ENCODE measurements around the gene FLT3. TPM values are rescaled to one million over a fixed set of nuclear protein-coding genes. Genes with fewer than 3 reads are reported as not detected.

FLT3 gene
- total and polyA plus RNA-seq, 2 donors (not counting 1 experiment from before 2014, with no cell fraction given) = 0.13 to 0.42 TPM

DNA sequence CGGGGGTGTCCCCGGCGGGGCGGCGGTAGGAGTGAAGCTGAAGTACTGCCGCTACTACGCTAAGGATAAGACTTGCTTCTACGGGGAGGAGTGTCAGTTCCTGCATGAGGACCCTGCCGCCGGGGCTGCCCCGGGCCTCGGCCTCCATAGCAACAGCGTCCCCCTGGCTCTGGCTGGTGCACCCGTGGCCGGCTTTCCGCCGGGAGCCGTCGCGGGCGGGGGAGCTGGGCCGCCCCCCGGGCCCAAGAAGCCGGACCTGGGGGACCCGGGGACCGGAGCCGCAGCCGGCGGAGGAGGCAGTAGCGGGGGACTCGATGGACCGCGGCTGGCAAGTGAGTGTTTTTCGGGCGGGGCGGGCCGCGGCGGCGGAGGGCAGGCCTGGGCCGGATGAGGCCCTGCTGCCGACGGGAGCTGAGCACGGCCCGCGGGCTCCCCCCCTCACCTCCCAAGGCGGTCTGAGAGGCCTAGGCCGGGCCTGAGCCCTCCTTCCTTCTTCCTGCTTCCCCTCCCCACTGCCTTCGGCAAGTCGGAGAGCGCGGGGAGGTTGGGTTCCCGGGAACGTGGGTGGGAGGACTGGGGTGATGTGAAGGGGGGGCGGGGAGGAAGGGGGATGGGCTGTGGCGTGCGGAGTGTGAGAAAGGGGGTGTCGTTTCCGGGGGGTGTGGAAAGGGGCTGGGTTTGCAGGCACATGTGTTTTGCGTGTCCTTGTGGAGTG, 38.5 kb upstream of the FLT3 start:
- intact Hi-C loops (cut with micrococcal nuclease) = loop anchor here (1.0 to 10.0 kb wide), 10 partner anchors 38 to 1954 kb away; partner anchors contain the start of genes FLT3, LNX2 and POMP
- H3K4me2 ChIP-seq (replicated peaks; ENCODE audit: low read depth, low read length, poor library complexity, severe bottlenecking) = peak overlapping the region; percentile 80
- H3K27ac ChIP-seq (ENCODE audit: low read length in 2 of 2) = peak overlapping the region; percentile 92 to 95
- H3K9me3 Mint-ChIP-seq (ENCODE audit: insufficient read depth) = no peaks in the 10 kb centered on the region
- no peaks in the 10 kb centered on the region for H3K27me3 ChIP-seq (replicated peaks in 1 of 4; ENCODE audit: control extremely low read depth in 1 of 4, control insufficient read depth in 3 of 4, insufficient read depth in 4 of 4, low read length in 3 of 4)
- peak overlapping the region; percentile 81 for H3K9ac ChIP-seq (ENCODE audit: low read length)
- ChIA-PET CTCF (interaction anchor here (1.0 to 2.0 kb wide), 3 partner anchors 57 to 777 kb away, joined by 4 to 5 read pairs (median 5); no protein-coding TSS in a partner anchor), POLR2A (interaction anchor here (0.6 to 1.3 kb wide), 9 partner anchors 10 to 959 kb away, joined by 3 to 8 read pairs (median 4); no protein-coding TSS in a partner anchor)
- no peaks in the 10 kb centered on the region for H3K27me3 Mint-ChIP-seq
- under 1% methylated on average over 51 of the region's 60 CpGs for WGBS (ENCODE audit: insufficient coverage)
- TF ChIP-seq, protein P1, sequence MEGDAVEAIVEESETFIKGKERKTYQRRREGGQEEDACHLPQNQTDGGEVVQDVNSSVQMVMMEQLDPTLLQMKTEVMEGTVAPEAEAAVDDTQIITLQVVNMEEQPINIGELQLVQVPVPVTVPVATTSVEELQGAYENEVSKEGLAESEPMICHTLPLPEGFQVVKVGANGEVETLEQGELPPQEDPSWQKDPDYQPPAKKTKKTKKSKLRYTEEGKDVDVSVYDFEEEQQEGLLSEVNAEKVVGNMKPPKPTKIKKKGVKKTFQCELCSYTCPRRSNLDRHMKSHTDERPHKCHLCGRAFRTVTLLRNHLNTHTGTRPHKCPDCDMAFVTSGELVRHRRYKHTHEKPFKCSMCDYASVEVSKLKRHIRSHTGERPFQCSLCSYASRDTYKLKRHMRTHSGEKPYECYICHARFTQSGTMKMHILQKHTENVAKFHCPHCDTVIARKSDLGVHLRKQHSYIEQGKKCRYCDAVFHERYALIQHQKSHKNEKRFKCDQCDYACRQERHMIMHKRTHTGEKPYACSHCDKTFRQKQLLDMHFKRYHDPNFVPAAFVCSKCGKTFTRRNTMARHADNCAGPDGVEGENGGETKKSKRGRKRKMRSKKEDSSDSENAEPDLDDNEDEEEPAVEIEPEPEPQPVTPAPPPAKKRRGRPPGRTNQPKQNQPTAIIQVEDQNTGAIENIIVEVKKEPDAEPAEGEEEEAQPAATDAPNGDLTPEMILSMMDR (IDR thresholded peaks at IDR 0.05) = no peak
- TF ChIP-seq EZH2 (IDR thresholded peaks at IDR 0.05; ENCODE audit: borderline replicate concordance, insufficient read depth, low read depth, low read length, poor library complexity, severe bottlenecking) = no peak
- peak overlapping the region; percentile 99 for H3K27ac Mint-ChIP-seq
- H3K4me3 Mint-ChIP-seq = peak overlapping the region; percentile 87
- H3K4me3 ChIP-seq (ENCODE audit: control extremely low read depth in 1 of 5, extremely low read depth in 1 of 5, insufficient read depth in 1 of 5, low read depth in 2 of 5, low read length in 4 of 5) = peak overlapping the region; percentile 13 to 97 (median 87)
- H4K20me1 ChIP-seq (ENCODE audit: control insufficient read depth, insufficient read depth, low read length, poor library complexity, severe bottlenecking) = peaks cover 33% of the 10 kb centered on the region
- peaks cover 57% of the 10 kb centered on the region for H3K4me1 Mint-ChIP-seq
- peaks cover 43% of the 10 kb centered on the region in 2 donors for H3K4me1 ChIP-seq (ENCODE audit: control insufficient read depth in 2 of 2, insufficient read depth in 2 of 2, low read length in 2 of 2)
- ATAC-seq (ENCODE audit: low read depth) (peak; percentile 59), DNase-seq (peak; percentile 91)
- H2AFZ ChIP-seq (ENCODE audit: insufficient read depth, low read depth, low read length, poor library complexity, severe bottlenecking) = peak overlapping the region; percentile 71
- no peaks in the 10 kb centered on the region for H3K36me3 ChIP-seq (replicated peaks in 1 of 2; ENCODE audit: control extremely low read depth in 1 of 2, control insufficient read depth in 1 of 2, extremely low read depth in 1 of 2, insufficient read depth in 2 of 2, low read length in 1 of 2)
- H3K9me3 ChIP-seq (ENCODE audit: control extremely low read depth in 1 of 3, control insufficient read depth in 2 of 3, insufficient read depth in 1 of 3, low read length in 2 of 3) = no peaks in the 10 kb centered on the region
- H3K79me2 ChIP-seq (ENCODE audit: control insufficient read depth, insufficient read depth, low read length) = peaks cover 58% of the 10 kb centered on the region
